ENCODE measurements around the gene C1QTNF12. TPM values are rescaled to one million over a fixed set of nuclear protein-coding genes. Genes with fewer than 3 reads are reported as not detected.

C1QTNF12 gene
- total and polyA plus RNA-seq, 4 donors: 1.2 to 3.0 (median 2.0) TPM

DNA sequence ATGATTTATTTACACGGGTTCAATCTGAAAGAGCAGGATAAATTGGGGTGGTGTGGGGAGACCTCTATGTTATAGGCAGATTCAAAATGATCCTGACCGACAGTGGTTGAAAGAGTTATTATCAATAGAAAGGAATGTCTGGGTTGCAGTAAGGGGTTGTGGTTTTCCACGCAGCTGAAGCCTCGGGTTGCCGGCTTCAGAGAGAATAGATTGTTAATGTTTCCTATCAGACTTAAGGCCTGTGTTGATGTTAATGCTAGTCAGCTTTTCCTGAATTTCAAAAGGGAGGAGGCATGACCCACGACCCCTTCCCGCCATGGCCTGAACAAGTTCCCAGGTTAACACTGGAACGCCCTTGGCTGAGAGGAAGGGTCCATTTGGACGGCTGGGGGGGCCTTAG is 29.3 kb upstream of the C1QTNF12 start:
- Histone ChIP-seq H3K4me1 (ENCODE audit: control insufficient read depth in 5 of 5, insufficient read depth in 5 of 5, low read length in 5 of 5) (peaks cover 8 to 26% (median 17%) of the 10 kb centered on the region in 5 donors), H3K9me3 (ENCODE audit: control insufficient read depth in 4 of 4, insufficient read depth in 3 of 4, low read length in 3 of 4) (no peaks in the 10 kb centered on the region), H3K9ac (ENCODE audit: insufficient read depth in 1 of 2, low read length in 2 of 2) (no peak overlapping the region), H3K36me3 (ENCODE audit: control insufficient read depth in 4 of 4, insufficient read depth in 4 of 4, low read length in 4 of 4) (peaks cover 0 to 5% (median under 1%) of the 10 kb centered on the region in 4 donors), H3K27ac (ENCODE audit: low read depth in 1 of 2, low read length in 1 of 2) (no peak overlapping the region), H3K4me3 (no peak overlapping the region), H3K27me3 (ENCODE audit: control insufficient read depth in 3 of 3, insufficient read depth in 3 of 3, low read length in 2 of 3) (no peaks in the 10 kb centered on the region)
- no peak for DNase-seq
- ATAC-seq (ENCODE audit: insufficient read depth, low FRiP score): no peak
- 79 to 87% methylated on average over 9 of the region's 9 CpGs for WGBS, 2 donors
- TF ChIP-seq, protein P1, sequence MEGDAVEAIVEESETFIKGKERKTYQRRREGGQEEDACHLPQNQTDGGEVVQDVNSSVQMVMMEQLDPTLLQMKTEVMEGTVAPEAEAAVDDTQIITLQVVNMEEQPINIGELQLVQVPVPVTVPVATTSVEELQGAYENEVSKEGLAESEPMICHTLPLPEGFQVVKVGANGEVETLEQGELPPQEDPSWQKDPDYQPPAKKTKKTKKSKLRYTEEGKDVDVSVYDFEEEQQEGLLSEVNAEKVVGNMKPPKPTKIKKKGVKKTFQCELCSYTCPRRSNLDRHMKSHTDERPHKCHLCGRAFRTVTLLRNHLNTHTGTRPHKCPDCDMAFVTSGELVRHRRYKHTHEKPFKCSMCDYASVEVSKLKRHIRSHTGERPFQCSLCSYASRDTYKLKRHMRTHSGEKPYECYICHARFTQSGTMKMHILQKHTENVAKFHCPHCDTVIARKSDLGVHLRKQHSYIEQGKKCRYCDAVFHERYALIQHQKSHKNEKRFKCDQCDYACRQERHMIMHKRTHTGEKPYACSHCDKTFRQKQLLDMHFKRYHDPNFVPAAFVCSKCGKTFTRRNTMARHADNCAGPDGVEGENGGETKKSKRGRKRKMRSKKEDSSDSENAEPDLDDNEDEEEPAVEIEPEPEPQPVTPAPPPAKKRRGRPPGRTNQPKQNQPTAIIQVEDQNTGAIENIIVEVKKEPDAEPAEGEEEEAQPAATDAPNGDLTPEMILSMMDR (IDR thresholded peaks at IDR 0.05; ENCODE audit: control extremely low read depth, extremely low read depth): no peak

DNA sequence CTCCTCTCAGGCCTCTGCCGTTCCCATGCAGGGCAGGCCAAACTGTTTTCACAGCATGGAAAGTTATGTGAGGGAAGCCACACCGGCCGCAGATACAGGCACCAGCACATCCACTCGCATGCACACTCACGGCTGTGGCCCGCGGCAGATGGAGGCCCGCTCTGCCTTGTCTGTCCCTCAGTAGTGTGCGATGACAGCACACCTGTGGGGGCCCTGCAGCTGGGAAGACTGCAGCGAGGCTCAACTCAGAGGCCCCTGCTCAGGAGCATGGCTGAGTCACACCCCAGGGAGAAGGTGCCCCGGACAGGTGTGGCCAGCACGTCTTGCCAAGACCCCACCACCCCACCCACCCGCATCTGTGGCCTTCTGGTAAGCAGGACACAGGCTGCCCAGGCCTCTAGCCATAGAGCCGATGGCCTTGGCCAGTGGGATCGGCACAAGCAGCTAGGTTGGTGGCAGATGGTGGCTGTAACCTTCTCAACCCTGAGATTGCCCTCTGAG is 28.5 kb upstream of the C1QTNF12 start:
- H3K9ac ChIP-seq (ENCODE audit: insufficient read depth in 1 of 2, low read length in 2 of 2): no peak overlapping the region
- 94 to 97% methylated on average over 14 to 15 of the region's 15 CpGs for WGBS, 2 donors
- ATAC-seq (ENCODE audit: insufficient read depth, low FRiP score): no peak
- H3K9me3 ChIP-seq (ENCODE audit: control insufficient read depth in 4 of 4, insufficient read depth in 3 of 4, low read length in 3 of 4): no peaks in the 10 kb centered on the region
- H3K27ac ChIP-seq (ENCODE audit: low read depth in 1 of 2, low read length in 1 of 2): no peak overlapping the region
- TF ChIP-seq, protein P1 (IDR thresholded peaks at IDR 0.05; ENCODE audit: control extremely low read depth, extremely low read depth): no peak
- H3K4me3 ChIP-seq: no peak overlapping the region
- H3K27me3 ChIP-seq (ENCODE audit: control insufficient read depth in 3 of 3, insufficient read depth in 3 of 3, low read length in 2 of 3): no peaks in the 10 kb centered on the region
- H3K4me1 ChIP-seq (ENCODE audit: control insufficient read depth in 5 of 5, insufficient read depth in 5 of 5, low read length in 5 of 5): peaks cover 11 to 31% (median 17%) of the 10 kb centered on the region in 5 donors
- DNase-seq: no peak
- peaks cover 0 to 5% (median under 1%) of the 10 kb centered on the region in 4 donors for H3K36me3 ChIP-seq (ENCODE audit: control insufficient read depth in 4 of 4, insufficient read depth in 4 of 4, low read length in 4 of 4)

DNA sequence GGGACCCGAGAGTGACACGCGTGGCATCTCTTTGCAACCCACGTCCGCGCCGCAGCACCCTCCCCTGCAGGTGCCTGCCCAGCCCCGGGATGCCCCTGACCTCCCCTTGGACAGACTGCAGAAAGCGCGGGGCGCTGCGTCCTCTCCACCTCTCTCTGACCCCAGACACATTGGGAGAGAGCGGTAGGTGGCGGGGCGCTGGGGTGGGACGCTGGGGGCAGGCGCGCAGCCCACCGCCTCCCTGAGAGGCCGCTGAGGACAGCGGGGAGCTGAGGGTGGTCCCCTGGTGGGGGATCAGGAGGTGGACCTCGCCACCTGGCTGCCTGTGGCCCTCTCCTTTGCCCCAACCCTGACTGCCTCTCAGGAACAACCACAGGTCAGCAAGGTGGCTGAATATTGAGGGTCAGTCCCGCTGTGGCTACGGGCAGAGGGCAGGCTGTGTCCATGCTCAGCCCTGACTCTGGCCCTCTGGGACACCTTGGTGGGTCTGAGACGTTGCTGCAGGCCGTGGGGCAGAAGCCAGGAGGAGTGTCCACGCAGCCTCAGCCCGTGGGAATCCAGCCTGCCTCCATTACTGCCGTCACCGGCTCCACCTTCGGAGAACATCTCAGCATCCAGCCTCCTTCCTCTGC is 27.9 kb upstream of the C1QTNF12 start:
- Histone ChIP-seq H3K27ac (ENCODE audit: low read depth in 1 of 2, low read length in 1 of 2) (peak overlapping the region; percentile 34 to 87), H3K9ac (ENCODE audit: insufficient read depth in 1 of 2, low read length in 2 of 2) (no peak overlapping the region), H3K4me1 (ENCODE audit: control insufficient read depth in 5 of 5, insufficient read depth in 5 of 5, low read length in 5 of 5) (peaks cover 11 to 31% (median 17%) of the 10 kb centered on the region in 5 donors), H3K27me3 (ENCODE audit: control insufficient read depth in 3 of 3, insufficient read depth in 3 of 3, low read length in 2 of 3) (no peaks in the 10 kb centered on the region), H3K9me3 (ENCODE audit: control insufficient read depth in 4 of 4, insufficient read depth in 3 of 4, low read length in 3 of 4) (no peaks in the 10 kb centered on the region), H3K4me3 (peak overlapping the region; percentile 55), H3K36me3 (ENCODE audit: control insufficient read depth in 4 of 4, insufficient read depth in 4 of 4, low read length in 4 of 4) (peaks cover 0 to 5% (median under 1%) of the 10 kb centered on the region in 4 donors)
- TF ChIP-seq, protein P1 (IDR thresholded peaks at IDR 0.05; ENCODE audit: control extremely low read depth, extremely low read depth): no peak
- WGBS, 2 donors: 24 to 26% methylated on average over 25 to 31 of the region's 31 CpGs
- DNase-seq (no peak), ATAC-seq (ENCODE audit: insufficient read depth, low FRiP score) (no peak)

Data from lung (tissue), 12 donors.